Measurements from ENCODE around the gene NECAB3.
"Not testable (repeated sequence)": the region's sequence is repeated elsewhere in the genome, so short reads cannot be mapped to it uniquely, and the experiment has no call there.

The NECAB3 gene

GRCh38 chr20:33674294-33675135, at the start of gene NECAB3:
NECAB3 (minus strand) TSS chr20:33674428; CDS start chr20:33674352, 76 bp downstream.
- DNase-seq (ENCODE audit: low read depth), result no peak

GRCh38 chr20:33721391-33722140, 47.3 kb upstream of the NECAB3 start:
- DNase-seq (ENCODE audit: low read depth), result no peak

GRCh38 chr20:33719989-33720709, 45.9 kb upstream of the NECAB3 start, which contains the start of gene PXMP4:
PXMP4 (minus strand) TSS chr20:33720310; CDS start chr20:33720207, 103 bp downstream.
- peak; percentile 78 for DNase-seq (ENCODE audit: low read depth)

- no peak for DNase-seq (ENCODE audit: low read depth)
These were observed 45.2 kb upstream of the NECAB3 start for GRCh38 chr20:33719277-33719988.

GRCh38 chr20:33716498-33716897, 42.3 kb upstream of the NECAB3 start:
- no peak for DNase-seq (ENCODE audit: low read depth)

GRCh38 chr20:33713865-33714367, 39.7 kb upstream of the NECAB3 start:
- no peak for DNase-seq (ENCODE audit: low read depth)

GRCh38 chr20:33711446-33711738, 37.2 kb upstream of the NECAB3 start:
- DNase-seq (ENCODE audit: low read depth), result no peak

- no peak for DNase-seq (ENCODE audit: low read depth)
These were observed 36.6 kb upstream of the NECAB3 start for GRCh38 chr20:33710681-33711445.

- DNase-seq (ENCODE audit: low read depth), result no peak
These were observed 35.8 kb upstream of the NECAB3 start for GRCh38 chr20:33709905-33710541.

- no peak for DNase-seq (ENCODE audit: low read depth)
These were observed 35.2 kb upstream of the NECAB3 start for GRCh38 chr20:33709398-33709797.

GRCh38 chr20:33707668-33708067, 33.4 kb upstream of the NECAB3 start:
- DNase-seq (ENCODE audit: low read depth), result no peak

- DNase-seq (ENCODE audit: low read depth), result no peak
These were observed 30.1 kb upstream of the NECAB3 start for GRCh38 chr20:33704197-33704924.

- DNase-seq (ENCODE audit: low read depth), result no peak
These were observed 29.4 kb upstream of the NECAB3 start for GRCh38 chr20:33703498-33704137.

GRCh38 chr20:33702861-33703260, 28.6 kb upstream of the NECAB3 start:
- no peak for DNase-seq (ENCODE audit: low read depth)

GRCh38 chr20:33701629-33702450, 27.6 kb upstream of the NECAB3 start:
- DNase-seq (ENCODE audit: low read depth), result no peak

GRCh38 chr20:33700696-33701441, 26.6 kb upstream of the NECAB3 start:
- DNase-seq (ENCODE audit: low read depth), result not testable (repeated sequence)

- DNase-seq (ENCODE audit: low read depth), result not testable (repeated sequence)
These were observed 24.7 kb upstream of the NECAB3 start for GRCh38 chr20:33698966-33699365.

GRCh38 chr20:33697129-33697528, 22.9 kb upstream of the NECAB3 start:
- DNase-seq (ENCODE audit: low read depth), result no peak

Measured in stimulated activated CD8-positive, alpha-beta memory T cell treated with anti-CD3 and anti-CD28 coated beads, Interleukin-12 subunit alpha, Interleukin-12 subunit beta, amount 100 ng/mL, for 1 hour (primary cell).